ENCODE data around the gene TCERG1L.

TCERG1L gene

GRCh38 chr10:131253931-131254858 lies 57.3 kb downstream of the TCERG1L start:
- no peak for TF ChIP-seq GATA2 (IDR thresholded peaks at IDR 0.05; ENCODE audit: low read depth, low read length)
- no peak for TF ChIP-seq GATA3 (IDR thresholded peaks at IDR 0.05; ENCODE audit: low read depth, low read length)

GRCh38 chr10:131252567-131253276 lies 58.8 kb downstream of the TCERG1L start:
- TF ChIP-seq GATA3 (IDR thresholded peaks at IDR 0.05; ENCODE audit: low read depth, low read length) (no peak), GATA2 (IDR thresholded peaks at IDR 0.05; ENCODE audit: low read depth, low read length) (no peak)

- no peak for TF ChIP-seq GATA3 (IDR thresholded peaks at IDR 0.05; ENCODE audit: low read depth, low read length)
- no peak for TF ChIP-seq GATA2 (IDR thresholded peaks at IDR 0.05; ENCODE audit: low read depth, low read length)
Observed at GRCh38 chr10:131251146-131251541, 60.4 kb downstream of the TCERG1L start.

- TF ChIP-seq GATA2 (IDR thresholded peaks at IDR 0.05; ENCODE audit: low read depth, low read length) = no peak
- no peak for TF ChIP-seq GATA3 (IDR thresholded peaks at IDR 0.05; ENCODE audit: low read depth, low read length)
Observed at GRCh38 chr10:131250454-131251145, 60.9 kb downstream of the TCERG1L start.

- no peak for TF ChIP-seq GATA2 (IDR thresholded peaks at IDR 0.05; ENCODE audit: low read depth, low read length)
- no peak for TF ChIP-seq GATA3 (IDR thresholded peaks at IDR 0.05; ENCODE audit: low read depth, low read length)
Observed at GRCh38 chr10:131249955-131250344, 61.6 kb downstream of the TCERG1L start.

- TF ChIP-seq GATA2 (IDR thresholded peaks at IDR 0.05; ENCODE audit: low read depth, low read length) (no peak), GATA3 (IDR thresholded peaks at IDR 0.05; ENCODE audit: low read depth, low read length) (no peak)
Observed at GRCh38 chr10:131249238-131249954, 62.1 kb downstream of the TCERG1L start.

GRCh38 chr10:131248376-131249165 lies 63.0 kb downstream of the TCERG1L start:
- TF ChIP-seq GATA3 (IDR thresholded peaks at IDR 0.05; ENCODE audit: low read depth, low read length) (no peak), GATA2 (IDR thresholded peaks at IDR 0.05; ENCODE audit: low read depth, low read length) (no peak)

- TF ChIP-seq GATA2 (IDR thresholded peaks at IDR 0.05; ENCODE audit: low read depth, low read length) (no peak), GATA3 (IDR thresholded peaks at IDR 0.05; ENCODE audit: low read depth, low read length) (no peak)
Observed at GRCh38 chr10:131247873-131248272, 63.6 kb downstream of the TCERG1L start.

- TF ChIP-seq GATA2 (IDR thresholded peaks at IDR 0.05; ENCODE audit: low read depth, low read length) (no peak), GATA3 (IDR thresholded peaks at IDR 0.05; ENCODE audit: low read depth, low read length) (no peak)
Observed at GRCh38 chr10:131246775-131247174, 64.7 kb downstream of the TCERG1L start.

- no peak for TF ChIP-seq GATA2 (IDR thresholded peaks at IDR 0.05; ENCODE audit: low read depth, low read length)
- no peak for TF ChIP-seq GATA3 (IDR thresholded peaks at IDR 0.05; ENCODE audit: low read depth, low read length)
Observed at GRCh38 chr10:131246089-131246488, 65.4 kb downstream of the TCERG1L start.

GRCh38 chr10:131245475-131246059 lies 66.0 kb downstream of the TCERG1L start:
- TF ChIP-seq GATA3 (IDR thresholded peaks at IDR 0.05; ENCODE audit: low read depth, low read length) = no peak

- no peak for TF ChIP-seq GATA2 (IDR thresholded peaks at IDR 0.05; ENCODE audit: low read depth, low read length)
- TF ChIP-seq GATA3 (IDR thresholded peaks at IDR 0.05; ENCODE audit: low read depth, low read length) = no peak
Observed at GRCh38 chr10:131244836-131245235, 66.7 kb downstream of the TCERG1L start.

- TF ChIP-seq GATA3 (IDR thresholded peaks at IDR 0.05; ENCODE audit: low read depth, low read length) = no peak
Observed at GRCh38 chr10:131243076-131243475, 68.4 kb downstream of the TCERG1L start.
